GM15510 (cell line): ENCODE measurements around the gene ARAP2.

Experiments used
- POLR2A ChIP-seq: IDR thresholded peaks from 3 replicates; pipeline ENCODE4 v1.6.1; 2011; ENCODE audit warnings: borderline replicate concordance; ENCODE audit not compliant: insufficient read length; ENCODE audit errors: extremely low read depth

ARAP2 gene

GRCh38 chr4:36237366-36238313, 6.7 kb downstream of the ARAP2 start:
- no peak for TF ChIP-seq POLR2A

DNA sequence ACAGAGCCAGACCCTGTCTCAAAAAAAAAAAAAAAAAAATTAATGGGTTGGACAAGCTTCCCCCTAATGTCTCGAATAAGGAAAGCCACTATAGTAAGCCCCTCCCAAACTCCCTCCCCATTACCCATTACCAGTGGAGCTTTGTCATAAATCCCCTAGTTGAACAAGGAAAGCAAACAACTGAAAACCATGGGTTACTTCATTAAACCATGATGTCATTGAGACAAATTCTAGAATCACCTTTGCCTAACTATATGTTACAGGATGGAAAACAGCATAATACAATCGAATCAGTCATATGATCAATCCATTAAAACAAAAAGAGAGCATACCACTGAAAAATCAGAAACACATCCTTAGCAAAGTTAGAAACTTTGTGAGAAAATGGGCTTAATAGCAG, 8.2 kb downstream of the ARAP2 start:
- no peak for TF ChIP-seq POLR2A

DNA sequence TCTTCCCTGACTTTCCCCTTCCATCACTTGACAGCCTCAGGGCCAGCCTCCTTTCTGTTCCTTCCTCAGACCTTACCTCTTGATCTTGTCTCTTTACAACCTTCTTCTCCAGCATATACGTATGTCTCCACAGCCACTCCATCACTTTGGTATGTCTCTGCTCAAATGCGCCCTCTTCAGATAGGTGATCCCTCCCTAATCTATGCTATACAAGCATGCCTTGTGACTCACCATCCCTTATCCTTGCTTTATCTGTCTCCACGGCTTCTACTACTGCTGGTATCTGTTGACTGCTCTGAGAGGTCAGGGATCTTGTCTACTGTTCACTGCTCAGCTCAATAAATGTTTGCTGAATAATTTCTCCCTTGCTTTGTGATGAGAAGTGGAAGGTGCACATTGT, 9.0 kb downstream of the ARAP2 start:
- TF ChIP-seq POLR2A: no peak

- no peak for TF ChIP-seq POLR2A
Measured at GRCh38 chr4:36233567-36234266, 10.6 kb downstream of the ARAP2 start.

DNA sequence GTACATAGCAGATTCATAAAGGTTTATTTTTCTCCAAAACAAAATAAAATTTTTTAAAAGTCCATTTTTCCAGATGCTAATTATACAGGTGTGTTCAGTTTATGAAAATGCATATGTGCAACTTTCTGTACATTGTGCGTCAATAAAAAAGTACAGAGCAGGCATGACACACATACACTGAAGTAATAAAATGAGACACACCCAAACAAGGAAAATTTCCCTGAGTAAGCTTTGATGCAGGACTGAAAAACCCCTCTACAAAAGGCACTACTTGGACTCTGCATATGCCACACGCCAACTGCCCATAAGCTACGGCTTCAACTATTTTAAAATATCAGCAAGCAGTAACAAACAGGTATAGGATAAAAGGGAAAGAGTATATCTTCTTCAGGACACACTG, 13.8 kb downstream of the ARAP2 start:
- no peak for TF ChIP-seq POLR2A

DNA sequence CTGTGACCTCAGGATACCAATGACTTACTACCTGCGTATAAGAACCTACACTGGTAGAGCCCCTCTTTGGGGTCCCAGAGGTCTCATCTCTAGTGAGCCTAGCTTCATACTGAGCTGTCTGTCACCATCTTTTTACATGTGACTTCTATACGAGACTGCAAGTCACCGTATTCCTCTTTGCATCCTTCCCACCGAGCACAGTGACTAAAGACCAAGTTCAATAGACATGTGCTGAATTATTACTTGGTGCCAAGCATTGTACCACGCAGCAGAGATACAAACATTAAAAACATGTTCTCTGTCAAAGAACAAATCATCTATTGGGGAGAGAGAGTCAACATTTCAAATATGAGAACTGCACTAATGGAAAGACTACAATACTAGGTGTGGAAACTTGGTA, 16.4 kb downstream of the ARAP2 start:
- TF ChIP-seq POLR2A: no peak

- TF ChIP-seq POLR2A: no peak
Measured at GRCh38 chr4:36226430-36227227, 17.7 kb downstream of the ARAP2 start.

- no peak for TF ChIP-seq POLR2A
Measured at GRCh38 chr4:36224972-36225903, 19.1 kb downstream of the ARAP2 start.

DNA sequence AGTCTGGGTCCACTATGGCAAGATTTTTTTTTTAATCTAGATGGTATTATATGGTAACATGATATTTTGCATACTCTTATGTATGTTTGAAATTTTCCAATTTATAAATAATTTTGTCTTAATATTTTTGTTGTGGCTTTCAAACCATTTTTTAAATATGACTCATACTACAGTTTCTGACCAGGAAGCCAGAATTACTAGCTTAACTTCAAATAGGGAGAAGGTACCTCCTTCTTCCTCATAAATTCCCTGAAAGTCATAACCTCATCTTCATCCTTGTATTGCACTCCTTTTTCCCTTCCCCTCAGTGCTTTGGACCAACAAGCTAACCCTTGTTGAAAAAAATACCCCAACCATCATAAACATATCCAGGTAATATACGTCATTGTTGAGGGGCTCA, 21.6 kb downstream of the ARAP2 start:
- no peak for TF ChIP-seq POLR2A

- no peak for TF ChIP-seq POLR2A
Measured at GRCh38 chr4:36220776-36221175, 23.5 kb downstream of the ARAP2 start.

DNA sequence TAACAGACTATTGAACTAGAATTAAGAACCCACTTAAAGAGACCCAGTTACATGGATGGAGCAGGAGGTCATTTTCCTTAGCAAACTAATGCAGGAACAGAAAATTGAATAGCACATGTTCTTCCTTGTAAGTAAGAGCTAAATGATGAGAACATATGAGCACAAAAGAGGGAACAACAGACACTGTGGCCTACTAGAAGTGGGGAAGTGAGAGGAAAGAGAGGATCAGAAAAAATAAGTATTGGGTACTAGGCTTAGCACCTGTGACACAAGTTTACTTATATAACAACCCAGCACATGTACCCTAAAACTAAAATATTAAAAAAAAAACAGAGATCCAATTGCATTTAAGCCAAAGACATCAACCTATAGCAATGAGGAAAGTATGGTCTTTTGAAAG, 26.2 kb downstream of the ARAP2 start:
- TF ChIP-seq POLR2A: no peak

DNA sequence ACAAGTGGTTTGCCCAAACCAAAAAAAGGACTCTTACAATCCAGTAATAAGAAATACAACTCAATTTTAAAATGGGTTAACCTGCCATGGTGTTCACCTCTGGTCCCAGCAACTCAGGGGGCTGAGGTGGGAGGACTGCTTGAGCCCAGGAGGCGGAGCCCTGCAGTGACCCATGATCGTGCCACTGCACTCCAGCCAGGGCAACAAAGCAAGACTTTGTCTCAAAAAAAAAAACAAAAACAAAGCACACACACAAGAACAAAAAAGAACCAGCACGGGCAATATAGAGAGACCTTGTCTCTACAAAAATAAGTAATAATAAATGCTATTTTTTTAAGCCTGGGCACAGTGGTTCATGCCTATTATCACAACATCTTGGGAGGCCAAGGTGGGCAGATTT, 28.7 kb downstream of the ARAP2 start:
- no peak for TF ChIP-seq POLR2A

GRCh38 chr4:36214735-36215485, 29.4 kb downstream of the ARAP2 start:
- TF ChIP-seq POLR2A: no peak
